SKM-1 treated with dmso at 0.1 percent for 144 hours (cell line): ENCODE measurements around the gene BEND5.

ENCODE experiments used
- DNase-seq: peaks from one replicate; lab custom pipeline; 2025; ENCODE audit not compliant: unreplicated experiment; lab: John Stamatoyannopoulos, UW

The BEND5 gene

DNA sequence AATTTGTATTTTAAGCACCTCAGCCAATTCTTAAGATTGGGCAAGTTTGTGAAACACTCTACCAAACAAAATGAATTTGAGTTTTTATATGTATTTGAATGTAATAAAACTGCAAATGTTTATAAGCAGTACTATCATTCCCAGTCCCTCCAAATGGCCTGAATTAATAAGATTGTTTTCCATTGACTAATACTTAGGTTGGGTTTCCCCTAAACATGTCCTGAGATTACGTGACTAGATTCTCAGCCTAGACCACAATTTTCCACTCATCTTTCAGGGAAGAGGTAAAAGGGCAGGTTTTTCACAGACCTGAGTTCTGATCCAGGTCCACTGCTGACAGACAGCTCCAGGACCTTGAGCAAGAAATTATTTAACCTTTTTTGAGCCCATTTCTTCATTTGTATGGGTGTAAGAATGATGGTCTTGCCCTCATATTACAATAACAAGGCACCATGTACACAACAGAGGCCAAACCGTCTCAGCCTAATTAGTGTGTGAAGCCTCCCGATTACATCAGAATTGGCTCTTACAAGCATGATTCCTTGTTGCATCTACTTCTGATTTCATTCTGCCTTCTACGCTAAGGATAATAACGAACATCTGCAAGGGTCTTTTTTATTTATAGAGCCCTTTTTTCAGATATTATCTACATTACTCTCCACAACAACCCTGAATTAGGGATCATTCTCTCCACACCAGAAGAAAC is 51.2 kb downstream of the BEND5 start:
- DNase-seq: no peak

DNA sequence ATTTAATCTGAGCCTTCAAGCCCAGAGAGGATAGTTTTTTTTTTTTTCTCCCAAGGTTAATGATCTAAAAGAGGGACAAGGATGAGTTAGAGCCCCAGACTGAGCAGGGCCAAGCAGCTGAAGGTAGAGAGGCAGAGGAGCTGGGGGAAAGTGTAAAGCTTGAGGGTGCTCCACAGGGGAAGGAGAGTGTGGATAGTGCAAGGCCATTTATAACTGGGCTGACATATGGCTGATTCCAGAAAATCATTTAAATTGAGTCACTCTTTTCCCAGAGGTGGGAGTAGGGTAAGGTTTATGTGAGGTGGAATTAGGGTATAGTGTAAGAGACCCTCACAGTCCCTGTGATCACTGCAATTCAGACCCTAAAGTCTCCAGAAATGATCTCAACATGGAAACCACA is 55.8 kb downstream of the BEND5 start:
- DNase-seq: no peak

DNA sequence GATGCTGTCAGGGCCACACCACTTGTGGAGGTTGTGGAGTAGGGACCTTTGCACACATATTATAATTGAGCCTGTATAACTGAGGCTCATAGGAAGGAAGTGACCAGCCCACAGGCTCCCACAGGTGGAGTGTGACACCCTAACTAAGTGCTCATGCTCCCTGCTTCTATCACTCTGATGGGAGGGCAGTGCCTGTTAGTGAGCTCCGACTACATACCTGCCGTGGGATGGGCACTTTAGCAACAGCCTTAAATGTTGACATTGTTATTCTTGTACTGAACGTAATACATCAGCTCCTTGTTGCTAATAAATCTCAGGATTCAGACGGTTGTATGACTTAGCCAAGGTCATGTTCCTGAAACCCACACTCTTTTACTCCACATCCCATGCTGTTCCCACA is 58.0 kb downstream of the BEND5 start:
- no peak for DNase-seq

DNA sequence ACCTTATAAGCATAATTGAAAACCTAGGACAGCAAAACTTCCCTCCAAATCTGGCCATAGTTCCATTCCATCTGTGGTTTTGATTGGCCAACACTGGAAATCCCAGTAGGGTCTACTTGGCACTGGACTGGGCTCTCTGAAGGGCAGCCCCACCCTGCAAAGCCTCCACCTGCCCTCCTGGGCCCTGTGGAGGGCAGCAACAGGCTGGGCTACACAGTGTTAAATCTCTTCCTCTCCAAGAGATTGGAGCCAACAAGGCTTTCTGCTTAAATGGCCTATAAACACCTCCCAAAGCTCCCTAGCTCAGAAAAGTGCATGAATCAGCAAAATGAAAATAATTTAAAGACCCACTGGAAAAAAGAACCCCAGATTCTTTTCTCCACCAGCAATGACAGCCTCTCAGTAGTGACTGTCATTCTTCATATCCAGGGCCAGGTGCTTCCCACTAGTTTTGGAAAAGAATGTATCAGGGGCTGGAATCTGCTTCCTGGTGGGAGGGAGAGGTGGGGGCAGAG is 58.5 kb downstream of the BEND5 start:
- DNase-seq: no peak

DNA sequence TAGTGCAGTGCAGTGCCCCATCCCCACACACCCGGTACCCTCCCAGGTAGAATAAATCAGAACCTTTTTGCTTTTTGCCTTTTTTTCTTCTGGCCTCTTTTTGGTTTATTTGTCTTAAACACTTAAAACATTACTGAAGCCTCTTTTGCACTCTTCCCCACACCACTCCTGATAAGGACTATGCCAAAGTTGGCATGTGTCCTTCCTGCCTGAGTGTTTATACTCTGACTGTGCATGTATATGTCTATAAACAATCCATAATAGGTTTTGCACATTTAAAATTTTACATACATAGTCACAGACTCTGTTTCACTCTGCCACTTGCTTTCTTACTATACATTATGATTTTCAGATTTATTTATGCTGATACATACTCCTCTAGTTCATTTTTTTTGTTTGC is 59.6 kb downstream of the BEND5 start:
- no peak for DNase-seq

DNA sequence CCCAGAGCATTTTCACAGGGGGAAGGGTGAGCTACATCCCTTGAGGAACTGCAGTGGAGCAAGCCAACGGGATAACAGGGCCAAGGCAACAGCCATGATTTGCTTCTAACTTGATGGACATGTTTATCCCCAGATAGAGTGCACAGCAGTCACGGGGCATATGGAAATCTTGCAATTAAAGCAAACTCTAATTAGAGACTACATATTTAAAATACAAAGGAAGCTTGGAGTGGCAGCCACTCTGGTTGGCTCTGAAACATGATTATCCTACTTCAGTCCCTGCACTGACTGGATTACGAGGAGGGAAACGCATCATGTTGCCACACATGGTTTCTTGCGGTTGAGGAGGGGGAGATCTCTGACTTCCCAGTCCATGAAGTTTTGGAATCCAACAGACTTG is 60.8 kb downstream of the BEND5 start:
- no peak for DNase-seq

DNA sequence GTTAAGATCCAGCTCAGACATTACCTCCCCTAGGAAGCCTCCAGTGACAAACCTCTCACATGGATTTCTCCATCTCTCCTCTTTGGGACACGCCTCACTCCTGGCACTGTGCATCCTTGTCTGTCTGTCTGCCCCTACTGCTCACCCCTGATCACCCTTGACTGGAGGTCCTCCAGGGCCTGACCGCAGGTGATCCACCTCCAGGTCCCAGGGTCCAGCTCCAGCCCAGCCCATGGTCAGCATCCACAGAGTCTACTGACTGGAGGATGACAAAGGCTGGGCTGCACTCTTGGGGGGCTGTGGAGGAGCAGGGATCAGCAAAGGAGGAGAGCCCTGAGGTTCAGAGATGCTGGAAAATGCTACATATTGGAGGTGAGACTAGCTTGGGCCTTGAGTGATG is 65.8 kb downstream of the BEND5 start:
- DNase-seq: no peak

DNA sequence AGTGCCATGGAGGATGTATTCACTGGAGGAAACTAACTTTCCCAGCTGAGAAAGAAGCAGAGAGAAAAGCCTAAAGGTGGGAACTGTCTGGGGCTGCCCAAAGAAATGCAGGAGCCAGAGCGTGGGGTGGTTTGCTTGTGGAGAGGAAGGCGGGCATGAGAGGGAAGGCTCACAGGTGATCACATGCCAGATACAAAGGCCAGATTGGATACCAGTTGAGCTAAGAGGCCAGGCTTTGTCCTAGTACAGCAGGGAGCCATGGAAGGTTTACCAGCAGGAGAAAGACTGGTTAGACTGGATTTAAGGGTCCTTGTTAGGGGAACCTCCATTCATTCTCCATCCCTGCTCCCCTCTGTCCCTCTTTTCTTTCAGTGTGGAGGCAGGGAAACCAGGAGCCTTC is 66.4 kb downstream of the BEND5 start:
- DNase-seq: no peak

DNA sequence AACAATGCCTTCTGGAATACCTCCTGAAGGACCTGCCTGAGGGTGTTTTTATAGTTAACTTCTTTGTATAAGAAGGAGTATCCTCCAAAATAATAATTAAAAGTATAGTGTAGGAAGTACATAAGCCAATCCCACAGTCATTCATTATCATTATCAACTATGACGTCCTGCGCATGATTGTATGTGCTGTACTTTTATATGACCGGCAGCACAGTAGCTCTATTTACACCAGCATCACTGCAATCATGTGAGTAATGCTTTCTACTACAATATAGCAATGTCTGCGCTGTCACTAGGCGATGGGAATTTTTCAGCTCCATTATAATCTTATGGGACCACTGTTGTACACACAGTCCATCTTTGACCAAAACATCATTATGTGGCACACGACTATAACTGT is 72.0 kb downstream of the BEND5 start:
- no peak for DNase-seq

DNA sequence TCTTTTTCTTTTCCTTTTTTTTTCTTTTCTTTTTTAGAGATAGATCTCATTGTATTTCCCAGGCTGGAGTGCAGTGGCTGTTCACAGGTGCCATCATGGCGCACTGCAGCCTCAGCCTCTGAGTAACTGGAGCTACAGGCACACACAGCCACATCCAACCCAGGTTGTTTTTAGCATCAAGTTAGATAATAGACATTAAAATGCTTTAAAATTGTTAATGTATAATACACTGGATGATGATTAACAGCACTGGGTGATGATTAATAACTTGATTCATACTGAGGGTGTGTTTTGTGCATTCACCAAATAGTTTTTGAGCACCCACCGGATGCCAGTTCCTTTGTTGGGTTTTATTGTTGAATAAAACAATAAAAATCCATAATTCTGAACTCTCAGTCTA is 75.2 kb downstream of the BEND5 start:
- no peak for DNase-seq

DNA sequence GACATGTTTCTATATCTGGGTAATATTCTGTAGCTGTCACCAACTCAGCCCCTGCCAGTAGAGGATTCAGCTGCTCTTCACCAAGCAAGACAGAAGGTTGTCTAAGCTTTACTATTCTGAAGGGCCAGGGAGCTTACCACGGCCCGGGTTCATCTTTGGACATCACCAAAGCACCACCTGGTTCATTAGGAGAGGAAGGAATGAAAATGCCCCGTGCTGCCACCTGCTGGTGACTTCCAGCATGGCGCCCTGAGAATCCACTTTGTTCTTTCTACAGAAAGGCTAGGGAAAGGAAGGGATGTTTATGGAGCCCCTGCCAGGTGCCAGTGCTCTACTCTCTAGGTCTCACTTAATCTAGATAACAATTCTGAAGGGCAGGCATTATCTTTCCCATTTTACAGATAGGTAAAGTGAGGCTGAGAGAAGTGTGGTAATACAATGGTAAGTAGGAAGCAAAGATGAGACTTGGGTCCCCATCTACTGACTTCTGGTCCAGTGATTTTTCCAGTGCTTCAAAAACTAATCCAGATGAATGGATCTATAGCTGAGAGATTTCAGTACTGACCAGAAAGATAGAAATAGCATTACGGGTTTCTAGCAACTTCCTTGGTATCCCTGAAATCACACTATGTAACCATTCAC is 79.5 kb downstream of the BEND5 start:
- DNase-seq: peak; percentile 21

DNA sequence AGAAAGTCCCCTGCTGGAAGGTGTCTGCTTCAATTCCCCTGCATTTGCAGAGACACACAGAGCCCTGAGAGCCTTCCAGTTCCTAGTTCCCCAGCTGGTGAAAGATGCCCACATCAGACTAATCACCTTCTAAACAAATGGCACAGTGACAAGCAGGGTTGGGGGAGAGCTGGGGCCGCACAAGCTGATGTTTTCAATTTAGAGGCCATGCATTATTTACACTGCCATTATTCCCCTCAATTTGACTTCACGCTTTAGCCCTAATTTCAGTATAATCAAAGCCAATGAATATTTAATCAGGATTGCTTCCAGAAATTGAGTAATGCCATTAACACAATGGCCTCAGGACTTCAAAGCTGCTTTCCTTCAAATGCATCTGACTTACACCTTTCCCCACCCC is 81.5 kb downstream of the BEND5 start:
- DNase-seq: no peak

DNA sequence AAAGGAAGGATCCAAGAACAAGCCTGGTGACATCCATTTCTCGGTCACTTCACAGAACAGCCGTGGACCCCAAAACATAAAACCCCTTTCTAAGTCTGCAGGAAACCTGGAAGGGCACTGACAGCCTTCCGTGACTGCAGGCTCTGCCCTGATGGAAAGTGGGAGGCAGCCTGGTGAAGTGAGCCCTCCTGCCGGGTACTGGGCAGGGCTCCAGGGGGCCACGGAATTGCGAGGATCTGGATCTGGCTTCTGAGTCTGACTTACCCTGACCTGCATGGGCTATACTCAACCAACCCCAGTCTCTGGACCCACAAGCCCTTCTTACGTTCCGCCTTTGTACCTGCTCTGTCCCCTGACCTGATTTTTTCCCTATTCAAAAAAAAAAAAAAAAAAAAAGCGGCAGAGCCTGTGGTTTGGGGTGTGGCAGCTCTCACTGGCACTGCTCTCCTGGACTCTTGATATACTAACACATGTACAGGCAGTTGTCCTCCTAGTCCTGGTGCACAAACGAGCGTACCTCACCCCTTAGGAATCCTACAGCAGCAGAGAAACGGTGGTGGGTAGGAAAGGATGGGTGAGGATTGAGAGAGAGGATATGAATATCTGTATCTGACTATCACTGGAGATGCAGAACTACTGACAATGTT is 82.9 kb downstream of the BEND5 start:
- no peak for DNase-seq

DNA sequence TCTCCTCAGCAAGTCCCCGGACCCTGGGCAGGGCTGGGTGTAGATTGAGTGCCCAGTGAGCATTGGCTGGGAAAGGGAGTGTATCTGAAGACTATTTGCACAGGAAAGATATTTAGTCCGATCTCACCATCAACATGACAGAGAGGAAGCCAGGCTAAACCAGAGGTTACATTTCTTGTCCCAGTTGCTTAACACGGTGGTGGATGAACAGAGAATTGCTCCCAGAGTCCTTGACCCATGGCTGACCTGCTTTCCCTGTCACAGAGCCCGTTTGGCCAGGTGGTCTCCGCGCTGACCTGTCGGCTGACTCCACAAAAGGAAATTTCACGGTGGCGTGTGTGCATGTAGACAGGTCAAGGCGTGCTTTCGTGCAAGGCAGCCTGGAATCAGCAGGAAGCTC is 83.5 kb downstream of the BEND5 start:
- no peak for DNase-seq

DNA sequence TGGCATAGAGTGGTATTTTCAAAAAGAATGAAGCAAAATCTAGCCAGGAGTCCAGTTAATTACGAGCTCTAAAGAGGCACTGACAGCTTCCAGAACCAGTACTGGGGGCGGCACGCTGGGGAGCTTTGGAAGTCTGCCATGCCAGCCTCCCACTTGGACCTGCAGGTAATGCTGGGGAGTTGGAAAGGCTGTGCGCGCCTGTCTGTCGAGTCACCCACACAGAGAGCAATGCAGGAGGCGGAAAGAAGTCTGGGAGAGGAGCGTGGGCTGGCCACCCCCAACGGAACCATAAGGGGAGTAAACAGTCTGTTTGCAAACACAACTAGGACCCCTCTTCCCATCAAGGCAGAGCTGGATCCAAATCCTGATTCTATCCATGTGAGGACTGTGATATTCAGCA is 84.5 kb downstream of the BEND5 start:
- no peak for DNase-seq

DNA sequence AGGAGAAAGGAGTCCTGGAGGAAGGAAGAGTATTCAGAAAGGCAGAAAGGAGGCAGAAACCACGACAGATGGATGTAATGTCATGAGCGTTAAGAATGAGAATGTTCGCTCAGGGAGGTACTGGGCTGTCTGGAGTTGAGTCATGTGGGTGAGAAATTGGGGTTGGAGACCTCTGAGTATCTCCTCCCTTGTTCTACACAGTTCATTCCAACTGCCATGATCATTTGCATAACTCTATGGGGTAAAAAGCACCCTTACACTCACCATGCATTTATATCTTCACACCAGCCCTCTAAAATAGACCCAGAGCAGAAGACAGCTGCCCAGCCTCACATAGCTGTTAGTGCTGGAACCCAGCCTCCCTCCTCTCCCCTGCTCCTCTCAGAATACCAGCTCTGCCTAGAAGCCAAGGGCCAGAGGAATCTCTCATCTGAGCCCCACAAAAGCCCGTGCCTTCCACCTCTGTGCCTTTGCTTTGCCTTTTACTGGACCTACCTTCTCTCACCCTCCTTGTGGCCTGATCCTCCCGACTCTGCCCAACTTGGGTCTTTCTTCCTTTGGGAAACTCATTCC is 85.2 kb downstream of the BEND5 start:
- no peak for DNase-seq

DNA sequence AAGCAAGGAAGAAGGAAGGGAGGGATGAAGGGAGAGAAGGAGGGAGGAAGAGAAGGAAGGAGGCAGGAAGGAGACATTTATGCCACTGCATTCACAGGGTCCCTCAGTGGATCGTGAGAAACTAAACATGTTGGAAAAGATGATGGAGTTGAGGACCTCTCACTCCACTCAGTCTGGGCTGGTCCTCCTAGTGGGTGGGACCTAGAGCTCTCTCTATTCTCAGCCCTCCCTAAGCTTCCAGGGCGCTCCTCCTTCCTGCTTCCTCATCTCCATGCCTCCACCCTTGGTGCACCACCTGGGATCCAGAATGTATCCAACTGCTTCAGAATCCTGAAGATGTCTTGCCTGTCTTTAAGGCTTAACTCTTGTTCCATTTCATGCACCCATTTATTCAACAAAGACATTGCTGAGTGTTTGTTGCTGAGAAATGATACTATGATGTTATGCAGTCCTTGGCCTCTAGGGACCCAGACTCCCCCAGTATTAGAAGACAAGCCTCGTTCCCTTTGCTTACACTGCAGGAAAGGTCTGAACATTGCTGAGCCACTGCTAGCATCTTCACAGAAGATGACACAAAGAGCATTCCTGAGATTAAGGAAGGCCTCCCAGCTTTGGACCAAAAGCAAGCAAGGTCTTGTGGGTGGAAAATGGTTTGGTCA is 88.5 kb downstream of the BEND5 start:
- peak; percentile 31 for DNase-seq

DNA sequence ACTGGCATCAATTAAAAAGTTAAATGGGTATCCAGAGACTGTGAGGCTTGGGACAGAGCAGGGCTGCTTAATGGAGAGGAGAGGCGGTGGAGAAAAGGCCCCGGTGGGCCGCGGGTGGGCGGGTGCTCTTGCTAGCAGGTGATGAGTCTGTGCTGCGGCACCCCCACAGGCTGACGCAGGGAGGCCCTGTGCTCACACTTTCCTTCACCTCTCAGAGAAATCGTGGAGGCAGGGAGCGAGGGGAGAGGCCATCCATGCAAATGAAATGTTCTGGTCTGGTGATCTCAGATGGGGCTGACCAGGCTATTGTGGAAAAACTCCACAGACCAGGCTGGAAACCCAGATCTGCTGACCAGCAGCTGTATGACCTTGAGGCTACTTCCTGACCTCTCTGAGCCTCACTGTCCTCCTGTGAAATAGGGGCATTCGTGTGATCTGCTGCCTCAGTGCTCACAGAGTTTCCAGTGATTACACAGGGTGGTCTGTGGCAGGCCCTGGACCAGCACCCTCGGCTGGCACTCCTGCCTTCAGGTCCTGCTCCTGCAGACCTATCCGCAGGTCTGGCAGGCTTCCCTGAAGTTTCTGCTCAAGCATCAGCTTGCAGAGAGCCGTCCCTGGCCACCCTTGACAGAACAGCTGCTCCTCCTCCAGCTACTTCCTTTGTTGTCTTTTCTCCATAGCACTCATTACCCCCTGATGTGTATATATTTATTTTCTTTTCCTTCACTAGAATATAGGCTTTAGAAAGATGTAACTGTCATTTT is 89.2 kb downstream of the BEND5 start:
- DNase-seq: no peak

DNA sequence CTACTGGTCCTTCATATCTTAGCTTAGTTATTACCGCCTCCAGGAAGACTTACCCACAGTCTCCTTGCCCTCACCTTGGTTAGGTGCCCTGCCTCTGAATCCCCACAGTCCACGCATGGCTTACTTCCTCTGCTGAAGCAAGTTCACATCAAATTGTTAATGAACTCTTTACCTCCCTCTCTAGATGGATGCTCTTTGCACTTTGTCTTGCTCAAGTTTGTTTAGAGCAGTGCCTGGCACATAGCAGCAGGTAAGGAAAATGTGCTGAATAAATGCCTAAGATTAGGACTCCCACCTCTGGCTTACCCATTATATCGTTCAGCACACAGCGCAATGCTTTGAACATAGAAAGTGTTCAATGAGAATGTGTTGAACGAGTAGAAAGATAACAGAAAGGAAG is 90.5 kb downstream of the BEND5 start:
- no peak for DNase-seq

DNA sequence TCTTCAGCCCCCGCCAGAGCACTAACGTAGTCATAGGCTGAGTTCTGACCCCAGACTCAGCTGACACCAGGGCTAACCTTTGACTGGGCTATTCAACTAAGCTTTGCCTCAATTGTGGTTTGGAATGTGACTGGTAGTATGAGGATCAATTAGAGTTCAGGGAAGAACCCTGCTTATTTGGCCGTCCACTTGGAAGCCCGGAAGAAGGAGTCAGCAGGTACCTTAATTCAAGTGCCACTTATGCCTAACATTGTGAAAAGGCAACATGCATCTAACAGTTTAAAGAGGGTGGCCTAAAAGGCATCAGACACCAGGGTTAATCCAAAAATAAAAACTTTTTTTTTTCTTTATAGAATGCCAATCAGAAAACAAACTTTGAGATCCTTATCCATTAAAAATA is 92.3 kb downstream of the BEND5 start:
- DNase-seq: no peak

DNA sequence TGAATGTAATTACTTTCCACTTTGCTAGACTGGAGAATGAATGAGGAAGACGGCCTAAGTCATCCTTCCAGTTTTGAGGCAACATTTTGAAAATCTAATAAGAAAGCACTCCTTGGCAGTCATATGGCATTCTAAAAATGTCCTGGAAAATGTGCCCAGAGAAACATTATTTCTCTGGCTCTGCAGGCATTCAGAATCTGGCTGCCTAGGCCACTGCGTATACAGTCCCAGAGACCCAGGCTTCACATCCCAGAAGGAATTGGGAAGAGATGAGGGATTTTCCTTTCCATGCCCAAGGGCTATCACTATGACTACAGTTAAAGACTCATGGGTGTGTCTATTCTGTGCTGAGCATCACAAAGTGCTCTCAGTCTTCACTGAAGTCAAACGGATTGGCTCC is 92.9 kb downstream of the BEND5 start:
- DNase-seq: no peak
